ENCODE data around the gene DHRS9.

Gene DHRS9

DNA sequence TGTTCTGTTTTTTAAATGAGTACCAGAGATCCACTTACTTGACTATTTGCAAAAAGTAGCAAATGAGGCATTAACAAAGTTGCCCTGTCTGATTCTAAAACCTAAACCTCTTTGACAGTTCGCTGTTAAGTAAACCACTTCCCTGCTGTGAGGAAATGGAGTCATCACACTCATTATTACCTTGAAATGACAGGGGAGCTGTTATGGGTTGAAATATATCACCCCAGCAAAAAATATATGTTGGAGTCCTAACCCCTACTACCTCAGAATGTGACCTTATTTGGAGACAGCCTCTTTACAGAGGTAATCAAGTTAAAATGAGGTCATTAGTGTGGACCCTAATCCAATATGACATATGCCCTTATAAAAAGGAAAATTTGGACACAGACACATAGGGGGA lies 36.1 kb downstream of the DHRS9 start:
- Mint-ChIP-seq H3K4me1 (ENCODE audit: low read depth) (peaks cover 47% of the 10 kb centered on the region), H3K36me3 (no peaks in the 10 kb centered on the region), H3K27me3 (peaks cover 2% of the 10 kb centered on the region), H3K4me3 (no peak overlapping the region), H3K27ac (no peak overlapping the region), H3K9me3 (ENCODE audit: low read depth) (no peaks in the 10 kb centered on the region)

DNA sequence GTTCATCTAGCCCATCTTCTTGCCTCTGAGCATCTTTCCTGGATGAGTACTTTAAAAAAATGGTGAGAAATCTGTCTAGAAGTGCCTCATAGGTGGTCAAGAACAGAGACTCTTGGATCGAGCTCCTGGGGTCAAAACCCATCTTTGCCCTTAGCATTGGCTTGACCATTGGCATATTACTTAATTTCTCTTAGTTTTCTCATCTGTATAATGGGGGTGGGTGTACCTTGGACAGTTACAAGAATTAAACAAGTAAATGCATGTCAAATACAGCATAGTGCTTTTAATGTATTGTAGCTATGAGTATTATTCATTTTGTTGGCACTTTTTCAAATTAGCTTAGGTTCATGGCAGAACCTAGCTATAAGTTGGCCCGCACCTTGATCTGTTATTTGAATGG lies 36.8 kb downstream of the DHRS9 start:
- H3K36me3 Mint-ChIP-seq: no peaks in the 10 kb centered on the region
- no peaks in the 10 kb centered on the region for H3K27me3 Mint-ChIP-seq
- H3K4me3 Mint-ChIP-seq: peak overlapping the region; percentile 18
- no peaks in the 10 kb centered on the region for H3K9me3 Mint-ChIP-seq (ENCODE audit: low read depth)
- H3K4me1 Mint-ChIP-seq (ENCODE audit: low read depth): peaks cover 47% of the 10 kb centered on the region
- H3K27ac Mint-ChIP-seq: no peak overlapping the region

DNA sequence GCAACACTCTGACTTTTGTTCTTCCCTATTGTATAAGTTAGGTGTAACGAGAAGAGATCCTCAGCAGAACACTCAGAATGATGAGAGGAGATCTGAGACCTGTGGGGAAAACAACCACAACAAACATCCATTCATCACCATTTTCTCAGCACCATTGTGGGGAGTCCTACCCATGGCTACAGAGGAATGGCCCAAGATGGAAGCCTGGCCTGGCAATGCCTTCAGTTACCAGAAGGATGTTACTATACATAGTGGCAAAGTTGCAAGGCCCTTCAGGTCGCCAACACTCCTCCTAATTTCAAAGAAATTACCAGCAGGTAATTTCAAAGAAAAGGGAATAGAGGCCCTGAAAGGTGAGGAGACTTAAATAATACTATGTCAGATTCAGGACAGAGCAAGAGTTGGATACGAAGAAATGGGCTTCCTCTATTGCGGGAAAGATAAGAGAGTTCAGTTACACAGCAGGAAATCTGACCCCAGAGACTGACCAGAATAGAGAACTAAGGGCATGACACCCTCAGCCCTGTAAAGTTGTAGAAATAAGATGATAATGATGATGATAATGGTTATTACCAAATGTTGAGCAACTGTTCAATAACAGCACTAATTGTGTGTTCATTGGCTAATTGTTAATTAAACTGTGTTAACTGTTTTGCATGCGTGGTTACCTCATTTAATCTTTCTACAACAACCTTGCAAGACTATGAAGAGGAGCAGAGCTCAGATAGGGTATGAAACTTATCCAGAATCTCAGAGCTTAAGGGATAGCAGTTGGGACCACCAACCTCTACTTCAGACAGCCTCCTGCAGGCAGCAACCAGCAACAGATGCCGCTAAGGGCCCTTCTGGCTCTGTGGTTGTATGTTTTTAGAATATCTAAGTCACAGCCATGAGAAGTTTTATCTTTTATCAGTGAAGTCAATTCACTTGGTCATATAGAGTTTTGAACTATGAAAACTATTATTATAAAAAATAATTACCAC lies 37.5 kb downstream of the DHRS9 start:
- H3K27ac Mint-ChIP-seq: no peak overlapping the region
- no peaks in the 10 kb centered on the region for H3K36me3 Mint-ChIP-seq
- H3K4me1 Mint-ChIP-seq (ENCODE audit: low read depth): peaks cover 47% of the 10 kb centered on the region
- no peaks in the 10 kb centered on the region for H3K9me3 Mint-ChIP-seq (ENCODE audit: low read depth)
- peak overlapping the region; percentile 28 for H3K4me3 Mint-ChIP-seq
- peaks cover 1% of the 10 kb centered on the region for H3K27me3 Mint-ChIP-seq

DNA sequence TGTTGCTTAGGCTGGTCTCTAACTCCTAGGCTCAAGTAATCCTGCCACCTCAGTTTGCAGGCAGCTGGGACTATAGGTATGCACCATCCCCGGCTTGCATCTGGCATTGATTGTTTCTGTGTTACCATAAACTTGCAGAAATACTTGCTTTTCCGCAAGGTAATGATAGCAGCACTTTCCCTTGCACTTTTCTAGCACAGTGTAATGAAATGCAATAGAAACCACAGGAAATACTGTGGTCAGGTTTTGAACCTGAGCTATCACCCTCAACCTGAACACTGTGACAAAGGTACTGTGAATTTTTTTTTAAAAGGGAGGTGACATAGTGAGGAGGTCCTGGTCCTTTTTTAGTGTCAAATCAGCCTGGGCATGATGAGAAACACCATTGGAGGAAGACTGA lies 38.3 kb downstream of the DHRS9 start:
- H3K4me1 Mint-ChIP-seq (ENCODE audit: low read depth): peaks cover 47% of the 10 kb centered on the region
- peaks cover 1% of the 10 kb centered on the region for H3K27me3 Mint-ChIP-seq
- H3K9me3 Mint-ChIP-seq (ENCODE audit: low read depth): no peaks in the 10 kb centered on the region
- H3K36me3 Mint-ChIP-seq: no peaks in the 10 kb centered on the region
- no peak overlapping the region for H3K27ac Mint-ChIP-seq
- peak overlapping the region; percentile 9 for H3K4me3 Mint-ChIP-seq

DNA sequence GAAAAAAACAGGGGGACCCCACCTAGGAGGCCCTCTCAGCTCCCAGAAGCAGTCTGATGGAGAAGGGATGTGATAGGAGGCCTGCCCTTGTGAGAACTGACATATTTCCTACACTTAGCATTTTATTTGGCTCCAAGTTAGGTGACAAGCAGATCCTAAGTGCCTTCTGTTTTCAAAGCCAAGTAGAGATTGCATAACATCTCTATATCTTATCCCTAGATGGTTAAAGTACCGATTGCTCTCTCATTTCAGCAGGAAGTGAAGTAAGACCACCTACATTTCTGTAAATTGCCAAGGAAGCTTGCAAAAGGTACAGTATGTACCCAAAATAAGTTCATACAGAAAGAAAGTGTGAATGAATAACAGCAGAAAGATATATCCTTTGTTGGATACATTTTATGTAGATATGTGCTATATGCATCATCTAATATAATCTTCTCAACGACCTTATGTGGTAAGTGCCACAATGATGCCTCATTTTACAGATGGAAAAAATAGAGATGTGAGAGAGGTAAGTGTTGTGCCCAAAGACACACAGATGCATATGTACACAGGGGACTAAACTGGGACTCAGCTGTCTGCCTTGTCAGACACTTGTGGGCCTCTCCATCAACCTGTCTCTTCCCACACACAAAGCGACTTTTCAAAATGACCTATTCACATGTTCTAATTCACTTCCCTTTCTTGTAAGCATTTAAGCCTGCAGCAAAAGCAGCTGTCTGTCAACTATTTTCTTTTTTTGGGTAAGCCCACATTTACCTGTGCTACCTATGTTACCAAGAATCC lies 38.9 kb downstream of the DHRS9 start:
- Mint-ChIP-seq H3K36me3 (no peaks in the 10 kb centered on the region), H3K4me3 (no peak overlapping the region), H3K9me3 (ENCODE audit: low read depth) (no peaks in the 10 kb centered on the region), H3K27me3 (peaks cover 1% of the 10 kb centered on the region), H3K4me1 (ENCODE audit: low read depth) (peaks cover 47% of the 10 kb centered on the region), H3K27ac (no peak overlapping the region)

DNA sequence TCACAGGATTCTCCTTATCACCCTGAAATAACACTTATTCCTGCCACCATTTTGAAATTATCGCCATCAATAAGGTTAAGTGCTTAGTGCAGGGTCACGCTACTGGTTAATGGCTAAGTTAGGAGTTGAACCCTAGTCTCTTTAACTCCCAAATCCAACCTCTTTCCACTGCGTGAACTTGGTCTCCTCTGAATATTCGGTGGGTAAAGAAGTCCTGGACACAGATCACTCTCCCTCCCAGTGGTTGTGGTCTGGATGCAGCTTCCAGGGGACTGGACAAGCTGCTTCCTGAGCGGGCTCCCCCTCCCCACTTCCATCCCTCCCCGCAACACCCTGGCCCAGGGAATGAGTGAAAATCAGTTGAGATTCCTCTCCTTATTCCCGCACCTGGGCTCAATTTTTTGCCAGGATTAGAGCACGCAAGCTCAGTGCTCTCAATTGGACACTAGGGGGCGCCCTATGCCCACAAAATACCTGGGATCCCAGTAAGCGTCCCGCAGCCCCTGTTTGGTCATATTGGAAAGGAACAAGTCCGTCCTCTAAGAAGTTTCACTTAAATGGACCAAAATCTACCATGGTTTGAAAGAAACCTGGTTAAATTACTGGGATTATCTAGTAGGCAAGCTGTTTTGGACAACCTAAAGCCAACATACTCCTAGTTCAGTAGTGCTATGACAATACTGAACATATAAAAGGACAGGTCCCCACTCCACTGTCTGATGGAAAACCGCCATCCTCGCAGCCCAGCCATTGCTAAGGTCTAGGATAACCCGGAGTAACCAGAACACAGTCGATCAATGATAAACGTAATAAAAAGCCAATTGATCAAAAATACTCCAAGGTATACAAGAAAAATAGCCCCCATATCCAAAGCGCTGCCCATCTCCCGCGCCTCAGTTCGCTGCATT lies 40.4 kb downstream of the DHRS9 start:
- no peaks in the 10 kb centered on the region for H3K9me3 Mint-ChIP-seq (ENCODE audit: low read depth)
- peak overlapping the region; percentile 11 for H3K27ac Mint-ChIP-seq
- no peaks in the 10 kb centered on the region for H3K36me3 Mint-ChIP-seq
- H3K4me3 Mint-ChIP-seq: no peak overlapping the region
- H3K27me3 Mint-ChIP-seq: peaks cover 1% of the 10 kb centered on the region
- H3K4me1 Mint-ChIP-seq (ENCODE audit: low read depth): peaks cover 43% of the 10 kb centered on the region

DNA sequence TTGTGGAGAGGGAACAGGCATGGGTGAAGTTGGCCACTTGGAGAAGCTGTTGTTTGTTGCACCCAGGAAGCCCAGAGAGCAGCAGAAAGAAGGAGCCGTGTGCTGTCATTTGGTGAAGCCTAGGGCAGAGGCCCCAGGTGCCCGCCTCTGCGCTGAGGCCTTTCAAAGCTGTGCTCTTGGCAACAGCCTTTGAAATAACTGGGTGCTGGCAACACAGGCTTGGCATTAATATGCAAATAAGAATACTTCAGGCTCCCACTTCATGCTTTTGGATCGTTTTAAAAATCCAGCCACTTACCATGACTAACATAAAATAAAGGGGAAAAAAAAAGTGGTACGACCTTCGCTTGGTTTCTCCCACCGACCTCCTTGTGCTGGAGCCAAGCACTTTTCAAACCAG lies 41.1 kb downstream of the DHRS9 start:
- H3K4me3 Mint-ChIP-seq: no peak overlapping the region
- H3K27ac Mint-ChIP-seq: no peak overlapping the region
- peaks cover 1% of the 10 kb centered on the region for H3K27me3 Mint-ChIP-seq
- peaks cover 36% of the 10 kb centered on the region for H3K4me1 Mint-ChIP-seq (ENCODE audit: low read depth)
- H3K36me3 Mint-ChIP-seq: no peaks in the 10 kb centered on the region
- no peaks in the 10 kb centered on the region for H3K9me3 Mint-ChIP-seq (ENCODE audit: low read depth)

DNA sequence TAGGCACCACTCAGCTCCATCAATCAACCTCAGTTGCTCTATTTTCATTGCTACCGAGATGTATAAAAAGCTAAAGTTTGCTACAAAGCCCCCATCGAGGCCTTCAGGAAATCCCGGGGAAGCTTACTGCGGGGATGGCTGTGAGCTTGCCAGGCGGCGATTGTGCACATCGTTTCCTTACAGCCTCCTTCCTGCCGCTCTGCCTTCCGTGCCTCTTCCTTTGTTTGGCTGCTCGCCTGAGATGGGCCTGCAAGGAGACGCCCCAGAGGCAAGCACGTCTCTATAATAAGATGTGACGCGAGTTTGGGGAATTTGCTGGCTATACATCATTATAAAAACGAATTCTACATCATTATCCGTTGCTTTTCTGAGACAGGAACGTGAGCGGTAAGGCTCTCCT lies 41.6 kb downstream of the DHRS9 start:
- no peak overlapping the region for H3K4me3 Mint-ChIP-seq
- no peaks in the 10 kb centered on the region for H3K36me3 Mint-ChIP-seq
- H3K4me1 Mint-ChIP-seq (ENCODE audit: low read depth): peaks cover 31% of the 10 kb centered on the region
- H3K27me3 Mint-ChIP-seq: peaks cover 1% of the 10 kb centered on the region
- H3K27ac Mint-ChIP-seq: no peak overlapping the region
- no peaks in the 10 kb centered on the region for H3K9me3 Mint-ChIP-seq (ENCODE audit: low read depth)

DNA sequence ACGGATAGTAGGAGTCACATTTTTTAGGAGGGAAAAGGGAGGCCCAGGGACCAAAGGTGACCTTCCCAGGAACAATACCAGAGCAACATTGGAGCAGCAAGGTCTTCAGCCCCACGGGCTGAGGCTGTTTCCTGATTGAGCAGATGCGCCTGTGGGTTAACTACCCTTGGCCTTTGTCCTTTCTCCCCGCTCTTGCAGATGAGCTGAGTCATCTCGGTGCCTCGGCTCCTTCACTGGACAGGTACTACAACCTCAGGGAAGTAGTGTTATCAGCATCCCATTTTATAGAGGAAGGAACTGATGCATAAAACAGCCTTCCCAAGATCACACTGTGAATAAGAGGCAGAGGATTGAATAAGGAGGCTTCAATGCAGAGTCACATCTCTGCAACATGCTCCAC lies 43.5 kb downstream of the DHRS9 start:
- Mint-ChIP-seq H3K4me1 (ENCODE audit: low read depth) (peaks cover 13% of the 10 kb centered on the region), H3K27me3 (peaks cover 3% of the 10 kb centered on the region), H3K9me3 (ENCODE audit: low read depth) (no peaks in the 10 kb centered on the region), H3K27ac (no peak overlapping the region), H3K36me3 (no peaks in the 10 kb centered on the region), H3K4me3 (no peak overlapping the region)

DNA sequence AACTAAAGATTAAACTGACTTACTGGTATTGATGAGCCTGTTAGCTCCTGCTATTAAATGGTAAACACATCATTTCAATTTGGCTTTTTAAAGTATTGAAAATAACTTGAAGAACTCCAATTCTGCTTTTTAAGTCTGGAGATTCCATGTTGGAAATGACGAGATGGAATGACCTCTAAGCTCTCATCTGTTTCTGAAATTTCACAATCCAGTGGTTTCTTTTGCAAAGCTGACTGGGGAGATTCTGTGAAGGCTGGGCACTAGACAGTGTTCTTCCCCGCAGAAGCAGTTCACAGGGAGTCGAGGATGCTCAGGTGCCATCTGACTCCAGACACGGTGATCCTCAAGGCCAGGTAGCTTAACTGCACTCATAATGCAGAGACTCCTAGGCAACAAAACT lies 44.7 kb downstream of the DHRS9 start:
- Mint-ChIP-seq H3K9me3 (ENCODE audit: low read depth) (no peaks in the 10 kb centered on the region), H3K4me1 (ENCODE audit: low read depth) (peaks cover 4% of the 10 kb centered on the region), H3K4me3 (no peak overlapping the region), H3K27me3 (peaks cover 3% of the 10 kb centered on the region), H3K36me3 (no peaks in the 10 kb centered on the region), H3K27ac (no peak overlapping the region)

DNA sequence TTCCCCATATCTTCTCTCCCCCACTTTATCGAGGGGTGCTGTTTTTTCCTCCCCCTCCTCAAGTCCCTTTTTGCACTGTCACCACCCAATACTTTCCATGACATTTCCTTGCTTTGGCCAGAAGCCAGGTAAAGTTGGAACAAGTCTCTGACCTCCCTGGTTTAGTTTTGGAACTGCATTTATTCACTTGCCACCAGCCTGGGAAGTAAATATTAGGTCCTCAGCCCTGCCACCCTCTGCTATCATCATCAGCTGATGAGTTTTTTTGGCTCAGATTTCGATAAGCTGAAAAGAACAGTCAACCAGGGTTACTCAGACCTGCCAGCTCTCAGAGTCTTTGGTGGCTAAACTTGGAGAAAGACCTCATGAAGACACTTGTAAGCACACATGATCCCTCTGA lies 47.0 kb downstream of the DHRS9 start:
- H3K27me3 Mint-ChIP-seq: peaks cover 5% of the 10 kb centered on the region
- H3K4me1 Mint-ChIP-seq (ENCODE audit: low read depth): no peaks in the 10 kb centered on the region
- no peaks in the 10 kb centered on the region for H3K36me3 Mint-ChIP-seq
- no peaks in the 10 kb centered on the region for H3K9me3 Mint-ChIP-seq (ENCODE audit: low read depth)
- H3K4me3 Mint-ChIP-seq: no peak overlapping the region
- H3K27ac Mint-ChIP-seq: no peak overlapping the region

DNA sequence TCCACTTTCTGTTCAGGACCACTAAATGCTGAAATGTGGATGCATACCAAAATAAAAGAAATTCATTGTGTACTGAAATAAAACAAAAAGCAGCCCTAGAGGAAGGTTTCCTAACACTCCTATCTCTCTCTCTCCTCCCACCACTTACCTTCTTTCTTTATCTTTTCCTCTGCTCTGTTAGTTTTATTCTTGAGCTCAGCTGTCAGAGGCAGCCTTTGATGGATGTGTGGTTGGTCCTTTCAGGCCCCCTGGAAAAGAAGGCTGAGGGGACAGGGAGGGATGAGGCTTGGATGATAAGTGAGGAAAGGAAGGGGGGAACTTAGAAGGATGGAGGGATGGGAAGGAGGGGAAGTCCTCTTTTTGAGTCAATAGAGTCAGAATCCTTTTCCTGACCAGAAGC lies 47.6 kb downstream of the DHRS9 start:
- peaks cover 4% of the 10 kb centered on the region for H3K27me3 Mint-ChIP-seq
- H3K4me1 Mint-ChIP-seq (ENCODE audit: low read depth): no peaks in the 10 kb centered on the region
- no peak overlapping the region for H3K27ac Mint-ChIP-seq
- H3K9me3 Mint-ChIP-seq (ENCODE audit: low read depth): no peaks in the 10 kb centered on the region
- no peak overlapping the region for H3K4me3 Mint-ChIP-seq
- no peaks in the 10 kb centered on the region for H3K36me3 Mint-ChIP-seq

DNA sequence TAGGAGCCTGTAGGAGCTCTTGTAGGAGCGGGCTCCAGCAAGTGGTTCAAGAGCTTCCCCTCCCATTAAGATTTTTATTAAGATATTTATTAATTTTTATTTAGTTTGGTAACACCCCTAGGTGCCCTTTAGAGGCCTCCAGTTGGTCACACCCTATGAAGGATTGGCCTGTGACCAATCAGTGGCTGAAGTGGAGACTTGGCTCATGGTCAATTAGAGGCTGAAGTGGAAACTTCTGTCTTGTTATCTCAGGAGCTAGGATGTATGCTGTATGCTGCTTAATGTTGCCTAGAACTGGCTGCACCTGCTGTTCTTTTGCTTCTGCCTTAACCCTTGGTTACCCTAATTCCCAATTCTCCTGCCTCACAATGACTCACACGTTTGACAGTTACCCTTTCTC lies 48.7 kb downstream of the DHRS9 start:
- H3K27me3 Mint-ChIP-seq: peaks cover 4% of the 10 kb centered on the region
- H3K27ac Mint-ChIP-seq: no peak overlapping the region
- no peaks in the 10 kb centered on the region for H3K9me3 Mint-ChIP-seq (ENCODE audit: low read depth)
- H3K4me1 Mint-ChIP-seq (ENCODE audit: low read depth): no peaks in the 10 kb centered on the region
- H3K4me3 Mint-ChIP-seq: no peak overlapping the region
- H3K36me3 Mint-ChIP-seq: no peaks in the 10 kb centered on the region

DNA sequence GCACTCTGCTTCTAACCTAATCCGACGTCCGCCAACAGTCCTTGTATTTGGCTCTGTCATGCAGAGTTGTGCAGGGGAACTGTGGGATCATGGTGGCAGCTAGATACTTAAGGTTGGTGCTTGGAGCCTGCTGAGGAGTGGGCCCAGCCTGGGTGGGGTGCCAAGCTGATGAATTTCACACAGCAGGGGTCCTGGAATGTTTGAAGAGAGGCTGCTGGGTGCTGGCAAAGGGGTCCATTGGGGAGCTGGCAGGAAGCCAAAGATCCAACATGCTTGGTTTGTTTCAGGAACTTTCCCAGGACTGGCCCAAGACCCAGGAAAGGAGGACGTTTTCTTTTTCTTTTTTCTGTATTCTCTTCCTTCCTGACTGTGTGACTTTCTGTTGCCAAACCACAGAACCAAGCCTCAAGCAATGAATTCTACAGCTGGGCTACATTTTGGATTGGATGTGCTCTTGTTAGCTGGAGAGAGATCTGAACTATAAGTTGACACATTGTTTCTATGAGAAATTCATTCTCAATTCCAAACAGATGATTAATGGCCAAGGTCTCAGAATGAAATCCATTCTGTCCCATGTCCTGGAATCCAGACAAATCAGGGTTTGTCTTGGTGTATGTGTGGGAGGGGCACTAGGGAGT lies 49.9 kb downstream of the DHRS9 start:
- no peaks in the 10 kb centered on the region for H3K4me1 Mint-ChIP-seq (ENCODE audit: low read depth)
- H3K4me3 Mint-ChIP-seq: no peak overlapping the region
- H3K27me3 Mint-ChIP-seq: peaks cover 4% of the 10 kb centered on the region
- H3K27ac Mint-ChIP-seq: no peak overlapping the region
- no peaks in the 10 kb centered on the region for H3K9me3 Mint-ChIP-seq (ENCODE audit: low read depth)
- H3K36me3 Mint-ChIP-seq: no peaks in the 10 kb centered on the region

Data from activated naive CD8-positive, alpha-beta T cell (primary cell).